ENCODE data around the gene SEMA5A. TPM values are rescaled to one million over a fixed set of nuclear protein-coding genes. Genes with fewer than 3 reads are reported as not detected.
A peak's percentile ranks its signal among the peaks of the same experiment; 100 is the strongest.

Gene SEMA5A
- total and polyA plus RNA-seq, 11 donors, result 4.6 to 71.5 (median 33.8) TPM

DNA sequence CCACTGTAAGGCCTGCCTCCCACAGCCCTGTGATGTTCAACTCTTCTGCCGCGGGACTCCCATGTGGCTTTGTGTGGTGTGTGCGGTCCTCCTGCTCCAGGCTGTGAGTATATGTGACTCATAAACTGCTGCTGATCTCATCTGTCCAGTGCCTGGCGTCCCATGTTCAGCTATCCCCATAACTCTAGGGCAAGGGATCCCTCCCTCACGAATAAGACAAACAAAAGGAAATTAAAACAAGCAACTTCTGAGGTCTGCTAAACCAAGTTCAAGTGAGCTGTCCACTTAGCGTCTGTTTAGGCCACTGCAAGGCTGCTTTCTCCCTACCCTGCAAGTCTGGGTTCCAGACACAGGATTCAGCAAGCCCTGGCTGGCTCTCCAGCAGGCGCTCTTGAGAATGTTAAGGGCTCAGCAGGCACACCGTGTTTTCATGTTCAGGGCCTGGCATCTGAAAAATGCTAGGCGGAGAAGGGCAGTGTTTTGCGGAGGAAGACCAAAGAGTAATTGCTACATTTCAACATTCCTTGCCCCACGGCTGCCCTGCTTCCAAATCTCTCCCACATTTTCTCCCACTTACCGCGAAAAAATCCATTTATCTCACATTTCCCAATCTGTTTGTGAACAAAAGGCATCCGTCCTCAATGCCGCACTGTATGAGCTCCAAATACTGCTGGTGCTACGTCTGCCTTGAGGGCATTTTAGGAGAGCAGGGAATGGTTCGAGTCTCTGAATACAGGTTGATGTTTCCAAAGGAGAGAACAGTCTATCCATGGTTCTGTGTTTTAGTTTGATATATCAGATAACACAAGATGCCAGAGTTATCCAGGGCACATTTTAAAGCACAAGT is 280.2 kb downstream of the SEMA5A start:
- ATAC-seq (peak; percentile 89 to 94 (median 92)), DNase-seq (peak; percentile 27 to 63 (median 49))
- Histone ChIP-seq H3K27ac (peak overlapping the region; percentile 48 to 80 (median 62)), H3K9me3 (no peaks in the 10 kb centered on the region), H3K4me1 (peaks cover 0 to 25% (median 5%) of the 10 kb centered on the region in 12 donors), H3K36me3 (no peaks in the 10 kb centered on the region), H3K27me3 (no peaks in the 10 kb centered on the region), H3K4me3 (no peak overlapping the region)
- TF ChIP-seq POLR2A (IDR thresholded peaks at IDR 0.05), result no peak
- TF ChIP-seq, protein P1, sequence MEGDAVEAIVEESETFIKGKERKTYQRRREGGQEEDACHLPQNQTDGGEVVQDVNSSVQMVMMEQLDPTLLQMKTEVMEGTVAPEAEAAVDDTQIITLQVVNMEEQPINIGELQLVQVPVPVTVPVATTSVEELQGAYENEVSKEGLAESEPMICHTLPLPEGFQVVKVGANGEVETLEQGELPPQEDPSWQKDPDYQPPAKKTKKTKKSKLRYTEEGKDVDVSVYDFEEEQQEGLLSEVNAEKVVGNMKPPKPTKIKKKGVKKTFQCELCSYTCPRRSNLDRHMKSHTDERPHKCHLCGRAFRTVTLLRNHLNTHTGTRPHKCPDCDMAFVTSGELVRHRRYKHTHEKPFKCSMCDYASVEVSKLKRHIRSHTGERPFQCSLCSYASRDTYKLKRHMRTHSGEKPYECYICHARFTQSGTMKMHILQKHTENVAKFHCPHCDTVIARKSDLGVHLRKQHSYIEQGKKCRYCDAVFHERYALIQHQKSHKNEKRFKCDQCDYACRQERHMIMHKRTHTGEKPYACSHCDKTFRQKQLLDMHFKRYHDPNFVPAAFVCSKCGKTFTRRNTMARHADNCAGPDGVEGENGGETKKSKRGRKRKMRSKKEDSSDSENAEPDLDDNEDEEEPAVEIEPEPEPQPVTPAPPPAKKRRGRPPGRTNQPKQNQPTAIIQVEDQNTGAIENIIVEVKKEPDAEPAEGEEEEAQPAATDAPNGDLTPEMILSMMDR (IDR thresholded peaks at IDR 0.05), result no peak
- 40 to 49% (median 43%) methylated on average over 17 of the region's 17 CpGs for WGBS, 4 donors
- intact Hi-C loops (cut with DNase I), result loop anchor here in 1 of 10 donors (5.0 kb wide), 1 partner anchor 282 kb away; the partner anchor contains the start of gene SEMA5A

DNA sequence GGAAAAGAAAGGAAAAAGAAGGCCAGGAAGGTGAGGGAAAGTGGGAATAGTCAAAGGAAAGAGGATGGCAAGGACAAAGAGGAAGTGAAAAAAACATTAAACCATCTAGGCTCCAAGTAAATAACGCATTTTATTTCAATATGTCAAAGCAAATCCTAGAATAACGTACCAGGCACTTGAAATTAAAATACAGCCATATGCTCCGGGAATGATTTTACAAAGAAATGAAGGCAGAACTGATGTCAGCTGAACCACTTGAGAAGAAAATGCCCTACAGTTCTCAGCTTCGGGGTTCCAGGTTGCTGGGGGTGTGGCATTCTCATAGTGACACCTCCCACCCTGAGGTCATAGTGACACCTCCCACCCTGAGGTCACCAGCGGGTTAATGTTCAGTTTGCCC is 281.6 kb downstream of the SEMA5A start:
- ATAC-seq, result no peak
- 71 to 81% (median 77%) methylated on average over 5 of the region's 5 CpGs for WGBS, 4 donors
- Histone ChIP-seq H3K27me3 (no peaks in the 10 kb centered on the region), H3K36me3 (no peaks in the 10 kb centered on the region), H3K4me1 (peaks cover 0 to 25% (median 5%) of the 10 kb centered on the region in 12 donors), H3K27ac (peak overlapping the region in 4 of 12 donors; percentile 37 to 76 (median 62)), H3K4me3 (no peak overlapping the region), H3K9me3 (no peaks in the 10 kb centered on the region)
- TF ChIP-seq, protein P1 (IDR thresholded peaks at IDR 0.05), result no peak
- no peak for TF ChIP-seq POLR2A (IDR thresholded peaks at IDR 0.05)
- DNase-seq, result no peak
- intact Hi-C loops (cut with DNase I), result no loop called here

- Histone ChIP-seq H3K36me3 (no peaks in the 10 kb centered on the region), H3K27ac (peak overlapping the region in 1 of 12 donors; percentile 37), H3K9me3 (no peaks in the 10 kb centered on the region), H3K4me3 (no peak overlapping the region), H3K27me3 (no peaks in the 10 kb centered on the region), H3K4me1 (peaks cover 0 to 25% (median 5%) of the 10 kb centered on the region in 12 donors)
- DNase-seq, result no peak
- TF ChIP-seq, protein P1 (IDR thresholded peaks at IDR 0.05), result no peak
- no peak for TF ChIP-seq POLR2A (IDR thresholded peaks at IDR 0.05)
- WGBS, 4 donors, result 70 to 80% (median 73%) methylated on average over 2 of the region's 2 CpGs
- intact Hi-C loops (cut with DNase I), result no loop called here
- no peak for ATAC-seq
Measured at GRCh38 chr5:9263656-9264055, 282.2 kb downstream of the SEMA5A start.

- no peak for ATAC-seq
- H3K27me3 ChIP-seq, result no peaks in the 10 kb centered on the region
- intact Hi-C loops (cut with DNase I), result no loop called here
- no peaks in the 10 kb centered on the region for H3K36me3 ChIP-seq
- H3K9me3 ChIP-seq, result peaks cover 0 to 3% (median 0%) of the 10 kb centered on the region in 12 donors
- no peak for TF ChIP-seq POLR2A (IDR thresholded peaks at IDR 0.05)
- TF ChIP-seq, protein P1 (IDR thresholded peaks at IDR 0.05), result no peak
- DNase-seq, result no peak
- 90 to 97% (median 91%) methylated on average over 2 of the region's 2 CpGs for WGBS, 4 donors
- H3K4me1 ChIP-seq, result no peaks in the 10 kb centered on the region
- H3K27ac ChIP-seq, result no peak overlapping the region
- H3K4me3 ChIP-seq, result no peak overlapping the region
Measured at GRCh38 chr5:9251379-9251980, 294.4 kb downstream of the SEMA5A start.
